GM06990 (cell line): ENCODE data around the gene ADAMTSL1.

ENCODE experiments used
- DNase-seq: peaks from one replicate; pipeline ENCODE4 v3.0.0-alpha.2; 2011; ENCODE audit not compliant: insufficient read length; ENCODE audit errors: extremely low read depth
- H3K27me3 ChIP-seq: replicated peaks from 2 replicates; pipeline ENCODE4 v1.6.0; 2011; ENCODE audit warnings: low read length; ENCODE audit not compliant: control insufficient read depth, insufficient read depth
- H3K36me3 ChIP-seq: 2 replicates; pipeline ENCODE4 v1.5.1; 2011; ENCODE audit warnings: low read length; ENCODE audit not compliant: control insufficient read depth, insufficient read depth
- H3K4me3 ChIP-seq: replicated peaks from 2 replicates; pipeline ENCODE4 v1.5.1; 2011; ENCODE audit warnings: low read depth, mild to moderate bottlenecking, control low read depth, low read length
- TF ChIP-seq, protein P1 (sequence below): IDR thresholded peaks from 2 replicates; pipeline ENCODE4 v1.5.1; 2011; ENCODE audit warnings: low read length, control low read depth, mild to moderate bottlenecking, inconsistent platforms; ENCODE audit not compliant: insufficient read depth, poor library complexity, severe bottlenecking

Gene ADAMTSL1

DNA sequence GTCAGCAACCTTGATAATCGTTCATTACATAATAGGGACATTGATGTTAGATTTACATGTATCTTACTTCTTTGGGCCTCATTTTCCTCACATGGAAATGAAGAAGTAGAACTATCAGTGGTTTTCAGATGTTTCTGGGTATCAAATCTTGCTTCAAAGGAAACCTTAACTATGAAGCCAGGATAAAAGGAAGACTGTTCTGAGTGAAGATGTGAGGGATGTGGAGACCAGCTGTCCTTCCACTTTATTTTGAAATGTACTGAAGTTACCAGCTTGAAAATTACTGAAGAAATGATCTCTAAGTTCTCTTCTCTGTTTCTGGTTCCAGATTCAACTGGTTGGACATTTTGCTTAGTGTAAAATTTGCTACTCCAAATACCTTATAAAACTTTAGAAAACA, 186.0 kb downstream of the ADAMTSL1 start:
- Histone ChIP-seq H3K36me3 (no peaks in the 10 kb centered on the region), H3K27me3 (no peaks in the 10 kb centered on the region), H3K4me3 (no peak overlapping the region)
- no peak for DNase-seq
- TF ChIP-seq, protein P1, sequence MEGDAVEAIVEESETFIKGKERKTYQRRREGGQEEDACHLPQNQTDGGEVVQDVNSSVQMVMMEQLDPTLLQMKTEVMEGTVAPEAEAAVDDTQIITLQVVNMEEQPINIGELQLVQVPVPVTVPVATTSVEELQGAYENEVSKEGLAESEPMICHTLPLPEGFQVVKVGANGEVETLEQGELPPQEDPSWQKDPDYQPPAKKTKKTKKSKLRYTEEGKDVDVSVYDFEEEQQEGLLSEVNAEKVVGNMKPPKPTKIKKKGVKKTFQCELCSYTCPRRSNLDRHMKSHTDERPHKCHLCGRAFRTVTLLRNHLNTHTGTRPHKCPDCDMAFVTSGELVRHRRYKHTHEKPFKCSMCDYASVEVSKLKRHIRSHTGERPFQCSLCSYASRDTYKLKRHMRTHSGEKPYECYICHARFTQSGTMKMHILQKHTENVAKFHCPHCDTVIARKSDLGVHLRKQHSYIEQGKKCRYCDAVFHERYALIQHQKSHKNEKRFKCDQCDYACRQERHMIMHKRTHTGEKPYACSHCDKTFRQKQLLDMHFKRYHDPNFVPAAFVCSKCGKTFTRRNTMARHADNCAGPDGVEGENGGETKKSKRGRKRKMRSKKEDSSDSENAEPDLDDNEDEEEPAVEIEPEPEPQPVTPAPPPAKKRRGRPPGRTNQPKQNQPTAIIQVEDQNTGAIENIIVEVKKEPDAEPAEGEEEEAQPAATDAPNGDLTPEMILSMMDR: no peak

DNA sequence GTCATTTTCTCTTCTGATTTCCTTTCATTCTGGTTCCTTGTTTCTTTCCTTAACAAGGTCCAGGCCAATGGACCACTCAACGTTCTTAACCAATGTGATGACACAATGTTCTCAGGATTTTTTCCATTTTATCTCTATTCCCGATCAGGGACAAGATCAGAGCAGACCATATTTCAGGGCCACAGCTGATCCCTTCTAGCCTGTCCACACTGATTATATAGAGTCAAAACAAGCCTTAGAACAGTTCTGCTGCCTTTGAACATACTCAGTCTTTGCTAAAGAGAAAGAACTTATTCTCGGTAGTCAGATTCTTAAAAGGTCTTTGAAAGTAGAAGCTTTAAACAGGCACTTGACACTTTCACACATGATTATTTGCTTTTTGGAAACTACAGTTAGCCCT, 188.4 kb downstream of the ADAMTSL1 start:
- DNase-seq: no peak
- Histone ChIP-seq H3K4me3 (no peak overlapping the region), H3K36me3 (no peaks in the 10 kb centered on the region), H3K27me3 (no peaks in the 10 kb centered on the region)
- TF ChIP-seq, protein P1: no peak

DNA sequence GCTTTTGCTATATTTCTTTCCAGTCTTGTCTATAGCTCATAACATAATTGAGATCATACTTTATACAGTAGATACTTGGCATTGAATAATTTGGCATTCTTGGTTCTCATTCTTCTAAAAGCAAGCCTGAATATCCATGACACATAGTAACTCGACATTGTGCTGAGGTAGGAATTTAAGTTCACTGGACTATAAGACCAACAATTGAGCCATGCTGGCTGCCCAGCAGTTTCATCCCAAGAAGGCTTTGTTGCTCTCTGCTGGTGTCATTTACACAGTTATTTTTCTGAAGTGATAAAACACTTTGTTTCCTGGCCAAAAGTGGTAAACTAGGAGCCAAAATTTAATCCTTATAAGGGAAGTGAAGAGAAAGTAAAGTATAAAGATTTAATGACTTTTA, 192.0 kb downstream of the ADAMTSL1 start:
- no peaks in the 10 kb centered on the region for H3K36me3 ChIP-seq

DNA sequence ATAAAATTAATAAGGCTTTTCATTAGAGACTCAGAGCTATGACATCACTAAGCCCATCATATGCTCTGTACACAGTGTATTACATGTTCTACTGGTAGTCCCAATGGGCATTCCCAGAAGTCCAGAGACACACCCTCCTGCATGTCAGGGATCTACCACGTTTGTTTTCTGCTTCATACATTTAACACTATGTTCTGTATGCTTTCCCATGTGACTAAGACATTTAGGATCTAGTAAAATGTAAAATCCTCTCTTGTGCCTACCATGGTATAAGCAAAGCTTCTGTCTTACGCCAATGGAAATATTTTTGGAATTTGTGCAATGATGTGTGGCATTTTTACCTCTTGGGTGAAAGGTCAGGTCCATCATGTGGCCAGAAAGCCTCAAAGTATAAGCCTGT, 192.4 kb downstream of the ADAMTSL1 start:
- no peaks in the 10 kb centered on the region for H3K36me3 ChIP-seq
- no peak for DNase-seq
- TF ChIP-seq, protein P1: no peak
- no peak overlapping the region for H3K4me3 ChIP-seq
- H3K27me3 ChIP-seq: no peaks in the 10 kb centered on the region

More for the DNA sequence above, 192.0 kb downstream of the ADAMTSL1 start:
- no peak overlapping the region for H3K4me3 ChIP-seq
- DNase-seq: no peak
- no peaks in the 10 kb centered on the region for H3K27me3 ChIP-seq
- TF ChIP-seq, protein P1: no peak

DNA sequence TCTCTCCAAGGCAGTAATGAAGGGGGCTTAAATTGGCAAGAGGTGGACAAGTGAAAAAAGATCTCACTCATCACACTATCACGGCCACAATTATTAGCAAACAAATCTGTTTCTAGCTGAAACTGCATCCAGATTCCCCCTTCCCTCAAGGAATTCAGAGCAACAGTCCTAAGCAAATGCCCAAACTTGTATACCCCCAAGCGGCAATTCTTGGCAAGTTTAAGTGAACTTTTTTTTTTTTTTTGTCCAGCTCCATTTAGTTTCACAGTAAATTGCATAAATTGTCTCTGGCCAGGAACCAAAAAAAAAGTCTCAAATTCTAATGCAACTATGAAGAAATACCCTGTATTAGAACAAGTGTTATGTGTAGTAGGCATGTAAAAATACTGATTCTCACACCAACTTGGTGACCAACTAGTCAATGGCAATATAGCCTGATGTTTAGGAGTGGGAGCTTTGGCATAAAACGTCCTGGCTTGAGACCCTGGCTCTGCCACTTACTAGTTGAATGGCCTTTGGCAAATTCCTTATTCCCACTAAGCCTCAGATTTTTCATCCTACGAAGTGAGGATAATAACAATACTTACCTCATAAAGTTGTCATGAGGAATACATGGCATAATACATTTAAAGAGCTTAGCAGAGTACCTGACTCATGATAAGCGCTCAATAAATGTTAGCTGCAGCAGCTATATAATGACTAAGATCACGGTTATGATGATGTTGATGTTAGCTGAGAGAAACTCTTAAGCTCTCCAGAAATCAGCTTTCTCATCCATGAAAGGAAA, 193.2 kb downstream of the ADAMTSL1 start:
- TF ChIP-seq, protein P1: no peak
- Histone ChIP-seq H3K4me3 (no peak overlapping the region), H3K36me3 (no peaks in the 10 kb centered on the region), H3K27me3 (no peaks in the 10 kb centered on the region)
- DNase-seq: no peak
